GM23248 (cell line): ENCODE results near the gene TMEM190.

Experiments
- EZH2 ChIP-seq: fragments of 200-600 bp; sonication (generic); IDR thresholded peaks from 2 replicates; pipeline ENCODE4 v1.6.1; 2018; ENCODE audit warnings: antibody characterized with exemption, mild to moderate bottlenecking; ENCODE audit not compliant: insufficient read depth, poor library complexity, severe bottlenecking
- EZH2phosphoT487 ChIP-seq: fragments of 200-600 bp; sonication (generic); IDR thresholded peaks from 2 replicates; pipeline ENCODE4 v1.6.1; 2018; ENCODE audit warnings: antibody characterized with exemption, moderate library complexity, mild to moderate bottlenecking, low read depth; ENCODE audit not compliant: insufficient read depth

DNA sequence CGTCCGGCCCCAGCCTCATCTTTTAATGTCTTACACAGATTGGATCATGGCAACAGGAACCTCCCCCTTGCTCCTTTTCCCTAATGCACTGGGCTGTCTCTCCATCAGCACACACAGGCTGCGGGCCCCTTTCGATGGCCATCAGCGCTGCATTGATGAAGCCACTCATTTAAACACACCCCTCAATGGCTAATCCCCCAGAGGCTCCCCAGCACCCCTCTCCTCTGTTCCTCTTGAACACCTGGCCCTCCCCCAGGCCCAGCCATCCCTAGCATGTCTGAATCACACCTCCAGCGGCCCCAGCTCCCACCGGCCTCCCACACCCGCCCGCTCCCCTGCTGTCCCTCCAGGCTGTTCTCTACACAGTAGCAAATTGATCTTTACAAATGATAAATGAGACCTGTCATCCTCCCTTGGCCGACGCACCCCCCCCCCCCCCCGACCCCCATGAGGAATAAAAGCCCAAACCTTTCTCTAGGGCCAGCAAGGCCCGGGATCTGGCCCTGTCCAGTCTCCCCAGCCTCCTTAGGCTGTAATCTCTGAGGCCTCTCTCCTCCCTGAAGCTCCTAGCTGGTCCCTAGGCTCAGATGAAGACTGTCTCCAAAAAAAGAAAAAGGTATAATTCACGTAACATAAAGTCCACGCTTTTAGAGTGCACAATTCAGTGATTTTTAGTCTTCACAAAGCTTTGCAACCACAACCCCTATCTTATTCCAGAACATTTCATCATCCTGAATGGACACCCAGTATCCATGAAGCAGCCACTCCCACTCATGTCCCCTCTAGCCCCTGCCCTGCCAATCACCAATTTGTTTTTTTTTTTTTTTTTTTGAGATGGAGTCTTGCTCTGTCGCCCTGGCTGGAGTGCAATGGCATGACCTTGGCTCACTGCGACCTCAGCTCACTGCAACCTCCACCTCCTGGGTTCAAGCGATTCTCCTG lies 16.5 kb downstream of the TMEM190 start:
- TF ChIP-seq EZH2 (no peak), EZH2phosphoT487 (no peak)
